Neural cell (in vitro differentiated cells): ENCODE measurements around the gene MS4A2. TPM values are rescaled to one million over a fixed set of nuclear protein-coding genes. Genes with fewer than 3 reads are reported as not detected.

Source experiments
- H2AFZ ChIP-seq: fragments of 200-600, 300-800 bp; sonication (generic), shearing (Covaris generic); 2 replicates; pipeline ENCODE4 v1.6.0; 2014; ENCODE audit warnings: low read depth, mild to moderate bottlenecking, antibody characterized with exemption, low read length, moderate library complexity
- H3F3A ChIP-seq: fragments of 200-600 bp; shearing (Covaris generic); 2 replicates; pipeline ENCODE4 v1.6.1; 2016; ENCODE audit warnings: mild to moderate bottlenecking, moderate library complexity, mixed read lengths, antibody characterized with exemption, low read length; ENCODE audit not compliant: insufficient read depth, poor library complexity, severe bottlenecking
- H3K27ac ChIP-seq: fragments of 200-600, 300-800 bp; sonication (generic), shearing (Covaris generic); 2 replicates; pipeline ENCODE4 v1.5.1; 2014; ENCODE audit warnings: mild to moderate bottlenecking, low read length, moderate library complexity
- H3K27me3 ChIP-seq: fragments of 300-800, 200-600 bp; sonication (generic), shearing (Covaris generic); 2 replicates; pipeline ENCODE4 v1.6.0; 2014; ENCODE audit warnings: mild to moderate bottlenecking, low read depth, low read length, moderate library complexity; ENCODE audit not compliant: insufficient read depth
- H3K36me3 ChIP-seq: fragments of 300-800, 200-600 bp; sonication (generic), shearing (Covaris generic); 2 replicates; pipeline ENCODE4 v1.5.1; 2014; ENCODE audit warnings: mild to moderate bottlenecking, antibody characterized with exemption, low read length, moderate library complexity; ENCODE audit not compliant: insufficient read depth
- H3K4me2 ChIP-seq: fragments of 300-800, 200-600 bp; sonication (generic), shearing (Covaris generic); 2 replicates; pipeline ENCODE4 v1.6.0; 2014; ENCODE audit warnings: mild to moderate bottlenecking, low read length
- H3K4me3 ChIP-seq: fragments of 300-800, 200-600 bp; sonication (generic), shearing (Covaris generic); 2 replicates; pipeline ENCODE4 v1.5.1; 2014; ENCODE audit warnings: mild to moderate bottlenecking, low read length, moderate library complexity
- H3K79me2 ChIP-seq: fragments of 200-600 bp; shearing (Covaris generic); replicated peaks from 2 replicates; pipeline ENCODE4 v1.6.0; 2014; ENCODE audit warnings: mild to moderate bottlenecking, low read length, moderate library complexity; ENCODE audit not compliant: insufficient read depth
- H3K9ac ChIP-seq: fragments of 300-800, 200-600 bp; sonication (generic), shearing (Covaris generic); 2 replicates; pipeline ENCODE4 v1.6.1; 2016; ENCODE audit warnings: mild to moderate bottlenecking, low read length, mixed read lengths
- H3K9me2 ChIP-seq: fragments of 200-600 bp; shearing (Covaris generic); 2 replicates; pipeline ENCODE4 v1.6.1; 2016; ENCODE audit warnings: mild to moderate bottlenecking, low read length, mixed read lengths; ENCODE audit not compliant: insufficient read depth
- H3K9me3 ChIP-seq: fragments of 200-600, 300-800 bp; sonication (generic), shearing (Covaris generic); 2 replicates; pipeline ENCODE4 v1.6.1; 2016; ENCODE audit warnings: mild to moderate bottlenecking, mixed run types, low read length, moderate library complexity, mixed read lengths
- H4K20me1 ChIP-seq: fragments of 200-600 bp; shearing (Covaris generic); 2 replicates; pipeline ENCODE4 v1.6.1; 2016; ENCODE audit warnings: mild to moderate bottlenecking, mixed run types; ENCODE audit not compliant: insufficient read depth
- CTCF ChIP-seq: fragments of 450-650 bp; IDR thresholded peaks from 2 replicates; pipeline ENCODE4 v1.5.1; 2014; ENCODE audit warnings: antibody characterized with exemption, mild to moderate bottlenecking, moderate library complexity; ENCODE audit not compliant: poor library complexity, severe bottlenecking
- EP300 ChIP-seq: fragments of 450-650 bp; conservative IDR thresholded peaks from 2 replicates; pipeline ENCODE4 v1.6.1; 2014; ENCODE audit warnings: antibody characterized with exemption, mild to moderate bottlenecking, moderate library complexity; ENCODE audit not compliant: poor library complexity, severe bottlenecking
- EZH2 ChIP-seq: fragments of 200-600, 300-800 bp; shearing (Covaris generic), sonication (generic); IDR thresholded peaks from 2 replicates; pipeline ENCODE4 v1.6.1; 2014; ENCODE audit warnings: antibody characterized with exemption, low read length, borderline replicate concordance, mild to moderate bottlenecking; ENCODE audit not compliant: insufficient read depth, poor library complexity, severe bottlenecking
- MXI1 ChIP-seq: fragments of 450-650 bp; conservative IDR thresholded peaks from 2 replicates; pipeline ENCODE4 v1.6.1; 2014; ENCODE audit warnings: antibody characterized with exemption, mild to moderate bottlenecking; ENCODE audit not compliant: poor library complexity, severe bottlenecking
- POLR2AphosphoS5 ChIP-seq: IDR thresholded peaks from 2 replicates; pipeline ENCODE4 v1.6.1; 2012
- RAD21 ChIP-seq: fragments of 450-650 bp; conservative IDR thresholded peaks from 2 replicates; pipeline ENCODE4 v1.6.1; 2014; ENCODE audit warnings: antibody characterized with exemption, mild to moderate bottlenecking, moderate library complexity
- REST ChIP-seq: IDR thresholded peaks from 2 replicates; pipeline ENCODE4 v1.6.1; 2012; ENCODE audit warnings: borderline replicate concordance
- SMC3 ChIP-seq: fragments of 450-650 bp; conservative IDR thresholded peaks from 2 replicates; pipeline ENCODE4 v1.6.1; 2014; ENCODE audit warnings: antibody characterized with exemption, mild to moderate bottlenecking, moderate library complexity; ENCODE audit not compliant: poor library complexity
- TAF1 ChIP-seq: IDR thresholded peaks from 2 replicates; pipeline ENCODE4 v1.6.1; 2012; ENCODE audit warnings: low read depth
- polyA plus RNA-seq: library from polyadenylated mRNA; depleted of rRNA; stranded (reverse); fragments of >200 nt; gene quantifications from 2 replicates; pipeline ENCODE4 v1.2.3, GENCODE V29; 2014

Gene MS4A2
- polyA plus RNA-seq, 1 donor from 2014 or later, result not detected

GRCh38 chr11:60124802-60125432, 36.5 kb downstream of the MS4A2 start:
- no peaks in the 10 kb centered on the region for H3K9me2 ChIP-seq
- no peaks in the 10 kb centered on the region for H3K27me3 ChIP-seq
- no peaks in the 10 kb centered on the region for H3F3A ChIP-seq
- no peaks in the 10 kb centered on the region for H3K36me3 ChIP-seq
- no peak overlapping the region for H3K4me3 ChIP-seq
- no peak for TF ChIP-seq MXI1
- TF ChIP-seq RAD21, result no peak
- no peak for TF ChIP-seq EP300
- no peak for TF ChIP-seq SMC3
- no peak for TF ChIP-seq POLR2AphosphoS5
- no peak for TF ChIP-seq CTCF
- no peak for TF ChIP-seq EZH2
- no peak for TF ChIP-seq TAF1
- no peak for TF ChIP-seq REST
- no peaks in the 10 kb centered on the region for H3K79me2 ChIP-seq
- H3K4me2 ChIP-seq, result no peak overlapping the region
- no peak overlapping the region for H3K27ac ChIP-seq
- H3K9ac ChIP-seq, result no peak overlapping the region
- no peaks in the 10 kb centered on the region for H3K9me3 ChIP-seq
- H4K20me1 ChIP-seq, result no peaks in the 10 kb centered on the region
- H2AFZ ChIP-seq, result no peak overlapping the region

- Histone ChIP-seq H4K20me1 (no peaks in the 10 kb centered on the region), H3K4me3 (no peak overlapping the region), H3K27me3 (no peaks in the 10 kb centered on the region), H3K27ac (no peak overlapping the region), H3K9me3 (no peaks in the 10 kb centered on the region), H3K4me2 (no peak overlapping the region), H3K9ac (no peak overlapping the region), H3F3A (no peaks in the 10 kb centered on the region), H3K36me3 (no peaks in the 10 kb centered on the region), H3K79me2 (no peaks in the 10 kb centered on the region), H3K9me2 (no peaks in the 10 kb centered on the region), H2AFZ (no peak overlapping the region)
- TF ChIP-seq CTCF (no peak), RAD21 (no peak), POLR2AphosphoS5 (no peak), REST (no peak), MXI1 (no peak), EZH2 (no peak), TAF1 (no peak), SMC3 (no peak), EP300 (no peak)
Observed at GRCh38 chr11:60125956-60126585, 37.6 kb downstream of the MS4A2 start.
